ENCODE measurements around the gene CSNK1D.

The CSNK1D gene

DNA sequence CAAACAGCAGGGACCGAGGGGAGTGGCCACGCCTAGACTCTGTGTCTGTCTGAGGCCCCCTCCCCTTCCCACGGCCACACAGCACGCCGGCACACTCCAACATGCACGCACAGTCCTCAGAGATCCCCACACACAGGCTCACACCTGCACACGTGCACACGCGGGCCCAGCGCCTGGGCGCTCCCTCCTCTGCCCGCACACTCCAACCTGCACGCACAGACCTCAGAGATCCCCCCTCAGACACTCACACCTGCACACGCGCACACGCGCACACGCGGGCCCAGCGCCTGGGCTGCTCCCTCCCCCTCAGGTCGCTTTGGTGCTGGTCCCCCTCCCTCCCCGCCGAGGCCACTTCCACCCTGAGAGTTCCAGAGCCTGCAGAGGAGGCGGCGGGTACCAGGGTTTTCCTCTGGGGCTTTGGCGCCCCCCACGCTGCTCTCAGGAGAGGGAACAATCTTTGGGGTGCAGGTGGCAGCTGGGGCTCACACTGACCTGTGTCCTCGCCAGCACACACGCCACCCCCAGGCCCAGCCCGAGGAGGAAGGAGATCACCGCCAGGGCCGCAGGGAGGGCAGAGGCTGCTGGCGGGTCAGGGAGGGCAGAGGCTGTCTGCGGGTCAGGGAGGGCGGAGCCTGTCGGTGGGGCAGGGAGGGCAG, 42.3 kb upstream of the CSNK1D start:
- Histone ChIP-seq H3K36me3 (replicated peaks) (no peaks in the 10 kb centered on the region), H3K4me1 (no peaks in the 10 kb centered on the region), H3K27me3 (ENCODE audit: low read depth) (peaks cover under 1% of the 10 kb centered on the region; the same call in 1 of the 2 replicates), H3K4me3 (no peak overlapping the region), H3K9me3 (no peaks in the 10 kb centered on the region)
- in situ Hi-C loops (cut with MboI; ENCODE audit: low sequenced_read_pairs) = no loop called here
- DNase-seq (ENCODE audit: low spot score in 2 of 2) = no peak

DNA sequence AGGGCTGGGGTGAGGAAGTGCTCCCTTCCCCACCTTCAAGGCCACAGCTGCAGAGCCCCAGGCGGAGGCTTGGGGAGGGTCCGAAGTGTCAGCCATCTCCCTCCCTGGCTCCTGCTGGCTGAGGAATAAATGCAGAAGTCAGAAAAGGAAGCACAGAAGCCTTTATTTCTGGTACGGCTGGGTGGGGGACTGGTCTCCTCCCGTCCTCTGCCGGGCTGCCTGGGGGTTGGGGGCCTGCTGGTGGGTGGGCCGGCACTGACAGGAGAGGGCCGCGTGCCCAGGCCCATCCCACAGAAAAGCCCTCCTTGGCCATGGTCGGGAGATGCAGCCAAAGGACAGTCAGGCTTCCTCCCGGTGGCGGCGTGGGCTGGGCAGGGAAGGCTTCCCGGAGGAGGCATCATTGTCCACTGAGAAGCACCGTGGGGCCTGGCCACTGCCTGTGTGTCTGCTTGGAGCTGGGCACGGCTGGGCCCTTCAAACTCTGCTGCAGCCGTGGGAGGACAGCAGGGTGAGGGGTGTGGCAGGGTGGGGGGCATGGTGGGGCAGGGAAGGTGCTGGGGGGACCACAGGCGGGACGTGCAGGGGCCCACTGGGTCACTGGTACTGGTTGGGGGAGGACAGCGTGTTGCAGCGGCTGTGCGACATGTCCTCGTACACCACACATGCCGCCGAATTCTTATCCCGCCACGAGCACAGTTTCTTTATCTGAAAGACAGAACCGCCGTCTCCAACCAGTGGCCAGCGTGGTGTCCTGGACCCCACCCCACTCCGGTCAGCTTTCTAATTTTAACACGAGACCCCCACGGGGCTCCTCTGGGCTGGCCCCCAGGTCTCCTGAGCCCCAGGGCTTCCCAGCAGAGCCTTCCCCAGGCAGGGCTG, 41.5 kb upstream of the CSNK1D start:
- H3K4me1 ChIP-seq = no peaks in the 10 kb centered on the region
- no peak overlapping the region for H3K4me3 ChIP-seq
- no peak for DNase-seq (ENCODE audit: low spot score in 2 of 2)
- no peaks in the 10 kb centered on the region for H3K36me3 ChIP-seq (replicated peaks)
- in situ Hi-C loops (cut with MboI; ENCODE audit: low sequenced_read_pairs) = no loop called here
- no peaks in the 10 kb centered on the region for H3K27me3 ChIP-seq (ENCODE audit: low read depth)
- no peaks in the 10 kb centered on the region for H3K9me3 ChIP-seq

DNA sequence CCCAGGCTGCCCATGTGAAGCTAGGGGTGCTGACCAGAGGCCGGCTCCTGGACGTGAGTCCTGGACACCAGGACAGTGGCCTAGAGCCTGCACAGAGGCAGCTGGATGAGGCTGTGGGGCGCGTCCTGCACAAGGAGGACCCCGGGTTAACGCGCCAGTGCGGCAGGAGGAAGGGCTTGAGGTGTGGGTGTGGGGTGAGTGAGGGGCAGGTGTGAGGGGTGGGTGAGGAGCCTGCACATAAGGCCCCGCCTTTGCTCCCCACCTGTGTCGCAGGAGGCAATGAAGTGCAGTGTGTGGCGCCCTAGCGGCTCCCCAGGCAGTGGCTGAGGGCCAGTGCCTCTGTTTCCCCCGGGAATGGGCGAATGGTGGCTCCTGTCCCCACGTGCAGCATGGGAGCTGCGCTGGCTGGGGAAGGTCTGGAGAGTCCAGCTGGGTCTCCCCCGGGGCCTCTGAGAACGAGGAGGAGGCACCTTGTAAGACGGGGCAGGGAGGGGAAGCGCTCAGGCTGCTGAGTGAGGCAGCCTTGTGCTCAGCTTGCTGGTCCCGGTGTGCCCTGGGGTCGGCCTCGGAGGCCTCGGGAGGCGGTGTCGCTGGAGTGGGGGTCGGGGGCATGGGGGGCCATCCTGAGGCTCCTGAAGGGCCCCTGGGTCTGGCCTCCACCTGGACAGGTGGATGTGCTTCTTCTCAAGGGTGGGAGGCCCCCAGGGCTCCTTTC, 40.7 kb upstream of the CSNK1D start:
- in situ Hi-C loops (cut with MboI; ENCODE audit: low sequenced_read_pairs) = no loop called here
- Histone ChIP-seq H3K27me3 (ENCODE audit: low read depth) (no peaks in the 10 kb centered on the region), H3K4me3 (no peak overlapping the region), H3K9me3 (no peaks in the 10 kb centered on the region), H3K4me1 (no peaks in the 10 kb centered on the region), H3K36me3 (replicated peaks) (no peaks in the 10 kb centered on the region)
- no peak for DNase-seq (ENCODE audit: low spot score in 2 of 2)

DNA sequence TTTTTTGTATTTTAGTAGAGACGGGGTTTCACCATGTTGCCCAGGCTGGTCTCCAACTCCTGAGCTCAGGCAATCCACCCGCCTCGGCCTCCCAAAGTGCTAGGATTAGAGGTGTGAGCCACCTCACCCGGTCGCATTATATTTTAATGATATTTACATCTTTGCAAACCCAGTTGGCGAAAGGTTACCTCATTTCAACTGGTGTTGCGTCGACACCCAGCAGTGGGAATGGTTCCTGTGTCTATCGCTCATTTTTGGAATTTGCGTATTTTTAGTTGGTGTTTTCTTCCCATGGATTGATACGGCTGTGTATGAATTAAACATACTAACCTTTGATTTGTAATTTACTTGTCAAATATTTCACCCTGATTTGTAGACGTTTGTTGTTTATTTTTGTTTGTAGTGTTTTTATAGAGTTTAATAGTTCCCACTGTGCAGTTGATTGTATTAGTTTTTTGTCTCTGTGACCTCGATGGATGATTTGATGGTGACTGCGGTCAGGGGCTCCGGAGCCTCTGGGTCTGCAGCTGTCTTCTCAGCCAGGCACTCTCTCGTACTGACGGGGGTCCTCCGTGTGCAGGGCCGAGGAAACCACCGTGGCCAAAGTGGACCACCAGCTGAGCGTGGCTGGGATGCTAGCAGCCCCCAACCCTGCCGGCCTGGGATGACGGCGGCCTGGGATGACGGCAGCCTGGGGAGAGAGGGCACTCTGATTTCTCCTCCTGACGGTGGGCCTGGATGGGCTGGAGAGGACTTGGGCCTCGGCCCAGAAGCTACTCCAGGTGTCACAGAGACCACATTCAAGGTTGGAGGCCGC, 39.9 kb upstream of the CSNK1D start:
- in situ Hi-C loops (cut with MboI; ENCODE audit: low sequenced_read_pairs) = no loop called here
- Histone ChIP-seq H3K9me3 (no peaks in the 10 kb centered on the region), H3K4me1 (no peaks in the 10 kb centered on the region), H3K4me3 (no peak overlapping the region), H3K27me3 (ENCODE audit: low read depth) (no peaks in the 10 kb centered on the region), H3K36me3 (replicated peaks) (no peaks in the 10 kb centered on the region)
- DNase-seq (ENCODE audit: low spot score in 2 of 2) = no peak

DNA sequence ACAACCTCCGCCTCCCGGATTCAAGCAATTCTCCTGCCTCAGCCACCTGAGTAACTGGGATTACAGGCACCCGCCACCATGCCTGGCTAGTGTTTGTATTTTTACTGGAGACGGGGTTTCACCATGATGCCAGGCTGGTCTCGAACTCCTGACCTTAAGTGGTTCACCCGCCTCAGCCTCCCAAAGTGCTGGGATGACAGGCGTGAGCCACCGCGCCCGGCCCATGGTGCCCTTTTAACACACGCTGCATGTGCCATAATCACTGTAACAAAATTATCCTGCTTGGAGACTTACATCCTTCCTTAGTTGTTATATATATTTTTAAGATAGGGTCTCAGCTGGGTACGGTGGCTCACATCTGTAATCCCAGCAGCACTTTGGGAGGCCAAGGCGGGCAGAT, 38.5 kb upstream of the CSNK1D start:
- in situ Hi-C loops (cut with MboI; ENCODE audit: low sequenced_read_pairs) = no loop called here
- H3K27me3 ChIP-seq (ENCODE audit: low read depth) = no peaks in the 10 kb centered on the region
- no peaks in the 10 kb centered on the region for H3K9me3 ChIP-seq

DNA sequence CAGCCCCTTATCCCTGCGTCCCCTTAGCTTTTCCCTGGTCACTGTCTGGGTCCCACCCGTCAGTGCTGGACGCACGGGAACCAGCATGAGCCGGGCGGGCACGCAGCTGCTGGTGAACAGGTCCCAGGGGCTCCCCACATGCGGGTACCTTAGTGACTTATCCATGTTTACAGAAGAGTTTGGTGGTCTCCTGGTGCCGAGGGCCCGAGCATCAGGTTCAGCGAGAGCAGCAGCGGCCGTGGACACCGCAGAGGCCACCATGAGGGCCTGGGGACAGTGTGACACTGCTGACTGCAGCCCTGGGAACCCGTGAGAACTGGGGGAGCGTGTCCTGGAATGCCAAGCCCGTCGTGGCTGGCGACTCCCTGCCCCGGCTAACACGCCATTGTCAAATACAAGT, 37.4 kb upstream of the CSNK1D start:
- in situ Hi-C loops (cut with MboI; ENCODE audit: low sequenced_read_pairs) = no loop called here
- Histone ChIP-seq H3K4me1 (peaks cover 7% of the 10 kb centered on the region), H3K4me3 (no peak overlapping the region), H3K9me3 (no peaks in the 10 kb centered on the region), H3K36me3 (replicated peaks) (no peaks in the 10 kb centered on the region), H3K27me3 (ENCODE audit: low read depth) (no peaks in the 10 kb centered on the region)
- DNase-seq (ENCODE audit: low spot score in 2 of 2) = no peak

More for the DNA sequence above, 38.5 kb upstream of the CSNK1D start:
- H3K4me1 ChIP-seq = peaks cover 7% of the 10 kb centered on the region
- no peak for DNase-seq (ENCODE audit: low spot score in 2 of 2)
- H3K4me3 ChIP-seq = no peak overlapping the region
- H3K36me3 ChIP-seq (replicated peaks) = no peaks in the 10 kb centered on the region

DNA sequence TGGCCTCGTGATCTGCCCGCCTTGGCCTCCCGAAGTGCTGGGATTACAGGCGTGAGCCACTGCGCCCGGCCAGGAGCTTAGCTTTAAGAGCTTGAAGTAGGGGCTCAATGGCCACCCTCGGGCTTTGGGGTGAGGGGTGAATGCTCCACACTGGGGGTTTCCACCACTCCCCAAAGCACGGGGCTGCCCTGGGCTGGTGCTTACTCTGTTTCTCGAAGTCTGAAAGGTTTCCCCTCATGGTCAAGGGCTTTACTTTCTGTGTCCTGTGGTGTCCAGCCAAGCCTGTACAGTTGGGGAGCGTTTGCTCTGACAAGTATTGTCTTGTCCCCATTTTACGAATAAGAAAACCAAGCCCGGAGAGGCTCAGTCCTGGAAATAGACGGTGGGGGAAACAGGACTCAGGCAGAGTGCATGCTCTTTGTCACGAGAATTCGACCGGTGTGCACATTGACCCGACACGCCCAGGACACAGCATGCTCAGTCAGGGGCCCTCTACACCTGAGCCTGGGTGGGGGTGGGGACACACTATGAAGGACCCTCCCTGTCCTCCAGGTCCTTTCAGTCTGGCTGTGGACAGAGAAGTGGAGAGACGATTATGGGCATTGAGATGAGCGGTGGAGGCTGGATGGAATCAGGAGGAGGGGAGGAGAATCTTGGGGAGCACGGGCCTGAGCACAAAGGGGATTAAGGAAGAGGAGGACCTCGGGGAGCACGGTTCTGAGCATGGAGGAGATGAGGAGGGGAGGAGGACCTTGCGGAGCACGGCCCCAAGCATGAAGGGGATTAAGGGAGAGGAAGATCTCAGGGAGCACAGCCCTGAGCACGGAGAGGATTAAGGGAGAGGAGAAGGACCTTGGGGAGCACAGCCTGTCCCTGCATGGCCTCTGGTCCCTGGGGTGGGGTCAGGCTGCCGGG, 36.4 kb upstream of the CSNK1D start:
- no peaks in the 10 kb centered on the region for H3K27me3 ChIP-seq (ENCODE audit: low read depth)
- no peak for DNase-seq (ENCODE audit: low spot score in 2 of 2)
- no peaks in the 10 kb centered on the region for H3K36me3 ChIP-seq (replicated peaks)
- H3K9me3 ChIP-seq = no peaks in the 10 kb centered on the region
- H3K4me3 ChIP-seq = no peak overlapping the region
- in situ Hi-C loops (cut with MboI; ENCODE audit: low sequenced_read_pairs) = no loop called here
- peaks cover 7% of the 10 kb centered on the region for H3K4me1 ChIP-seq

DNA sequence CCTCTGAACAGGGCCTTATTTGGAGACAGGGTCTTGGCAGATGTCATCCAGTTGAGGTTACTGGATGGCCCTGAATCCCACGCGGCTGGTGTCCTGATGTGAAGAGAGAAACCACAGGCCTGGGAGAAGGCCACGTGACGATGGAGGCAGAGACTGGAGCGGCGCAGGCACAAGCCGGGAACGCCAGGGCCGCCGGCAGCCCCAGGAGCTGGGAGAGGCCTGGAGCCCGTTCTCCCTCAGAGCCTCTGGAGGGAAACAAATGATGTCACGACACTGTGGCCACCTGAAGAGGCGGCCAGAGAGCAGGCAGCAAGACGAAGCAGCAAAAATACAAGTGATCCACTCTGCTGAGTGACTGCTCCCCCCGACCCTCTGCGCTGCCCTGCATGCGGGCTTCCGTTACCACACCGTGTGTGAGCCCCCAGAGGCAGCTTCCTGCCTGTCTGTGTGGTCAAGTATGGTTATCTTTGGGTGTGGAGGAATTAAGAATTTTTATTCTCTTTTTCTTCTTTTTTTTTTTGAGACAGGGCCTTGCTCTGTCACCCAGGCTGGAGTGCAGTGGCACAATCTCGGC, 32.3 kb upstream of the CSNK1D start:
- no peaks in the 10 kb centered on the region for H3K9me3 ChIP-seq
- H3K4me1 ChIP-seq = peaks cover 7% of the 10 kb centered on the region
- no peak for DNase-seq (ENCODE audit: low spot score in 2 of 2)
- H3K36me3 ChIP-seq (replicated peaks) = no peaks in the 10 kb centered on the region
- no peak overlapping the region for H3K4me3 ChIP-seq
- no peaks in the 10 kb centered on the region for H3K27me3 ChIP-seq (ENCODE audit: low read depth)
- in situ Hi-C loops (cut with MboI; ENCODE audit: low sequenced_read_pairs) = no loop called here

DNA sequence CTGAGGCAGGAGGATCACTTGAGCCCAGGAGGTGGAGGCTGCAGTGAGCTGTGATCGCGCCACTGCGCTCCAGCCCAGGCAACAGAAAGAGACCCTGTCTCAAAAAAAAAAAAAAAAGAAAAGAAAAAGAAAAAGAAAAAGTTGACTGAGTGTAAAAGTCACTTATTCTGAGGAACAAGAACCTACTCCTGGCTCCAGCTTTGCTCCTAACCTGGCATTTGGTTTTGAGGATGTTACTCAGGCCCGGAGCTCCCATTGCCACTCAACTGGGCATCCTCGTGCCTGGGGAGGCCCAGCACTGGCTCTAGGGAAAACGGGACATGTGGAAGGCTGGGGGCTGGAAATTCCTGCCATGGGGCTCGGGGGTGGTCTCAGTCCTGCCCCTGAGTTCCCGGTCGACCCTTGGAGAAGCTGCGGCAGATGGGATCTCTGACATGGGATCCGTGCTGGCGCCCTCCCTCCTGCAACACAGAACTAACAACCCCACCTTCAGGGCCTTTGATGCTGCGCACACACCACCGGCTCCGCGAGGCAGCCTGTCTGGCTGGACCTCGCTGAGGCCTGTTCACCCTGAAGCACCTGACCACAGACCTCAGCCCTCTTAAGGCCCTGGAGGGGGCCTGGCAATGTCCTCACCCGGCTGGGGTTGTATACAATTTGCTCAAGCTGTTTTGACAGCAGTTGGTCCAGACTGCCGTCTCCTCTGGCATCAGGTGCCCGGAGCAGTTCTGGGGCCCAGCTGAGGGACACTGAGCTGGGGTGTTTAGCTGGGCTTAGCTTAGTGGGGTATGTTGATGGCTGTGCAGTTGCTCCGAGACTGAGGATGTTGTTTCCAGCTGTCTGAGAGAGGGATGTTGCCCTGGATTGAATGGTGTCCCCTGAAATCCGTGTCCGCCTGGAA, 31.6 kb upstream of the CSNK1D start:
- no peaks in the 10 kb centered on the region for H3K9me3 ChIP-seq
- H3K36me3 ChIP-seq (replicated peaks) = no peaks in the 10 kb centered on the region
- no peaks in the 10 kb centered on the region for H3K27me3 ChIP-seq (ENCODE audit: low read depth)
- no peak for DNase-seq (ENCODE audit: low spot score in 2 of 2)
- in situ Hi-C loops (cut with MboI; ENCODE audit: low sequenced_read_pairs) = no loop called here
- no peak overlapping the region for H3K4me3 ChIP-seq
- peaks cover 7% of the 10 kb centered on the region for H3K4me1 ChIP-seq

DNA sequence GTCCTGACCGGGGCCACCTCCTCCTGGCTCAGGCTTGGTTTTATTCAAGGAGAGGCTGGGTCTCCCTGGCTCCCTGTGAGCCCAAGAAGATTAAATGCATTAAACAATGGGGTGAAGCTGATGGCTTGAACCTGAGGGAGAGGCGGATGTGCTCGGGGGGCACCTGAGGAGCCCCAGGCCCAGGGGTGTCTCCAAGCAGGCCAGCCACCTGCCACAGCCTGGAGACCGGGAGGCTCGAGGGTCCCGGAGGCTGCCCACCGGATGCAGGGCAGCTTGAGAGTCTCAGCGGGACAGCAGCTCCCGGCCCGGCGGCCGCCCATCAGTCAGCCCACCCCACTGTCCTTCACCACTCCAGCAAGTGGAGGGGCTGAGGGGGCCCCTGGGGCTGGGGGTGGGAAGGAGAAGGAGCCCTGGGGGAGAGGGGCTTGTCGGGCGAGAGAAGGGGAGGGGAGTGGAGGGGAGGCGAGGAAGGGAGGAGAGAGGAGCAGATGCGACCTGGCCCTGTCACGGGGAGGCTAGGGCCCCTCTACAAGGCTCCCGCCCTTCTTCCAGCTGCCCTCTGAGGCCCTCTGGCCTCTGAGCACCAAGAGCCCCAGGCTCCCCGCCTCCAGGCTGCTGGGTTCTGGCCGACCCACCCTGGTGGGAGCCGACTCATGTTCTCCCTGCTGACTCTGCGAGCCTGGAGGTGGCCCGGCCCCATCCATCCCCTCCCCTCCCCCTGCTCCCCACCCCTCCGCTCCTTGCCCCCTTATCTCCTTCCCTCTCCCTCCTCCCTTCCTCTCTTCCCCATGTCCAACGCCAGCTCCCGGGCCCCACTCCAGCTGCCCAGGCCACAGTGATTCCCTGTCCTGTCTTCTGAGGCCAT, 30.7 kb upstream of the CSNK1D start:
- no peaks in the 10 kb centered on the region for H3K9me3 ChIP-seq
- no peaks in the 10 kb centered on the region for H3K36me3 ChIP-seq (replicated peaks)
- in situ Hi-C loops (cut with MboI; ENCODE audit: low sequenced_read_pairs) = no loop called here
- DNase-seq (ENCODE audit: low spot score in 2 of 2) = no peak
- no peak overlapping the region for H3K4me3 ChIP-seq
- peaks cover 7% of the 10 kb centered on the region for H3K4me1 ChIP-seq
- H3K27me3 ChIP-seq (ENCODE audit: low read depth) = no peaks in the 10 kb centered on the region

All from HAP-1 (cell line).